Fibroblast of lung (primary cell): ENCODE data around the gene CACNA1S.

Experiments used
- CTCF ChIP-seq, 2 donors: IDR thresholded peaks in 1 of 2; conservative IDR thresholded peaks in 1 of 2; 1 replicate in 1 of 2; 2 replicates in 1 of 2; pipeline ENCODE4 v1.5.1; 2011 to 2012; ENCODE audit warnings: low read length in 2 of 2, control low read depth in 1 of 2, inconsistent platforms in 1 of 2, low read depth in 1 of 2, mild to moderate bottlenecking in 1 of 2
- EZH2 ChIP-seq: IDR thresholded peaks from 2 replicates; pipeline ENCODE4 v1.5.1; 2012; ENCODE audit warnings: low read length, control low read depth, mild to moderate bottlenecking; ENCODE audit errors: missing control alignments

GRCh38 chr1:201074018-201074417, 38.2 kb downstream of the CACNA1S start:
- TF ChIP-seq CTCF (conservative IDR thresholded peaks at IDR 0.05 in 1 of 2, IDR thresholded peaks at IDR 0.05 in 1 of 2; ENCODE audit: low read depth in 1 of 2, low read length in 2 of 2), result no peak
- no peak for TF ChIP-seq EZH2
